ENCODE measurements around the gene TMC7.
A peak's percentile ranks its signal among the peaks of the same experiment; 100 is the strongest.

TMC7 gene

DNA sequence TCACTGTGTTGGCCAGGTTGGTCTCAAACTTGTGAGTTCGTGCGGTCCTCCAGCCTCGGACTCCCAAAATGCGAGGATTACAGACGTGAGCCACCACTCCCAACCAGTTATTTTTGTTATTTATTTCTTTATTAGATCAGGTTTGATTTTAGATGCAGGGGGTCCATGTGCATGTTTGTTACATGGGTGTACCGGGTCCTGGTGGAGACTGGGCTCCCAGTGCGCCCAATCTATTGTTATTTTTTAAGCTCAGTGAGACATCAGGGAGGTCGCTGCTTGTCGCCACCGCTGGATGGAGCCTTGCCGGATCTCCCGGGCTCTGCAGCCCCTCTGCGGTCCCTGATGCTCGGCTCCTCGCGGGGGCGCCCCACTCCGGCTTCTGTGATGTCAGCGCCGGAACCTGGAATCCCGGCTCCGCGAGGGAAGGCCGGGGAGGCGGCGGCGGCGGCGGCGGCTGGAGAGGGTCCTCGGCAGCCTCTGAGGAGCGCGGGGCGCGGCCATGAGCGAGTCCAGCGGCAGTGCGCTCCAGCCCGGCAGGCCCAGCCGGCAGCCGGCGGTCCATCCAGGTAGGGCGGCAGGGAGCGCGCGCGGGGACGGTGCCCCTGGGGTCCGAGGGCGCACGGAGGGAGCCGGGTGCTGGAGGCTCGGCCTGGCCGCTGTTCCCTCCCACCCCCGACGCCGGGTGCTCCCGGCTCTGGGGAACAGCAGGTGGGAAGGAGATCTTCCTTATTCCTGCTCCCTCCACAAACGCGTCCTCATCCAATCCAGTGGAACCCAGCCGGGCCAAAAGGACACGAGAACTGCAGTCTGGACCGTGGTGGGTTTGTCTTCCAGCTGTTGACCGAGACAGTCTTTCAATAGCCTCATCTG is at the start of gene TMC7:
TMC7 (plus strand) TSS at position 370 of the 870 bp plus-strand sequence; CDS start at position 500, 130 bp downstream.
- Histone ChIP-seq H3K4me1 (ENCODE audit: insufficient read depth, low read length) (no peaks in the 10 kb centered on the region), H3K27ac (ENCODE audit: low read depth, low read length) (no peak within 1 kb of the TSS), H3K36me3 (ENCODE audit: insufficient read depth, low read length) (no peaks in the 10 kb centered on the region), H3K9ac (ENCODE audit: low read length) (no peak within 1 kb of the TSS), H3K27me3 (ENCODE audit: control insufficient read depth in 1 of 2, insufficient read depth in 2 of 2, low read length in 2 of 2) (peaks cover 5 to 14% of the 10 kb centered on the region in 2 donors), H3K9me3 (ENCODE audit: low read length) (no peaks in the 10 kb centered on the region), H3K4me3 (ENCODE audit: low read depth in 1 of 2, low read length in 2 of 2) (peak within 1 kb of the TSS; percentile 31 to 45)

DNA sequence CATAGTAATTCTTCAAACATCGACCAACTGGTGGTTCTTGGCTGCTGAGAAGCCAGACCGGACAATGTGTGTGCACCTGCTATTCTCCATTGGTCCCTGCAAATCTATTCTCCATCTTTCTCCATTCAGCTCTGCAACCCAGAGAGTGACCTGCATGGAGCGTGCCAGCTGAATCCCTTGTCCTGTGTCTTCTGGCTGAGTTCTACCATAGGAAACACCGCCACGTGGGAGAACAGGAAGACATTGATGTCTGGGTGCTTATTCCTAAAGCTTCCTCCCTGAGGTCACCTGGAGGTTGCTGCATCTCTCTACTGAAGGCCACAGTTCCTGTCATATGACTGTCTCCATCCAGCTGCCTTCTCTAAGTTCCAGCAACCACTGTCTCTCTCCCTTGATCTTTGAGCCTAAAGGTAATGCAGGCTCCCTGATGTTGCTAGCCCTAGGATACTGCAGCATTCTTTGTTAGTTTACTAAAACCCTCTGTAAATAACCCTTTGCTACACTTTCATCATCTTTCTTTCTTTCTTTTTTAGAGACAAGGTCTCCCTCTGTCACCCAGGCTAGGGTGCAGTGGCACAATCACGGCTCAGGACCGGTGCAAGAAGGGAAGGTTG is 46.9 kb upstream of the TMC7 start:
- no peak overlapping the region for H3K4me3 ChIP-seq (ENCODE audit: low read depth in 1 of 2, low read length in 2 of 2)
- H3K9ac ChIP-seq (ENCODE audit: low read length): no peak overlapping the region
- no peaks in the 10 kb centered on the region for H3K9me3 ChIP-seq (ENCODE audit: low read length)
- H3K4me1 ChIP-seq (ENCODE audit: insufficient read depth, low read length): no peaks in the 10 kb centered on the region
- no peak overlapping the region for H3K27ac ChIP-seq (ENCODE audit: low read depth, low read length)
- H3K27me3 ChIP-seq (ENCODE audit: control insufficient read depth in 1 of 2, insufficient read depth in 2 of 2, low read length in 2 of 2): no peaks in the 10 kb centered on the region
- no peaks in the 10 kb centered on the region for H3K36me3 ChIP-seq (ENCODE audit: insufficient read depth, low read length)

DNA sequence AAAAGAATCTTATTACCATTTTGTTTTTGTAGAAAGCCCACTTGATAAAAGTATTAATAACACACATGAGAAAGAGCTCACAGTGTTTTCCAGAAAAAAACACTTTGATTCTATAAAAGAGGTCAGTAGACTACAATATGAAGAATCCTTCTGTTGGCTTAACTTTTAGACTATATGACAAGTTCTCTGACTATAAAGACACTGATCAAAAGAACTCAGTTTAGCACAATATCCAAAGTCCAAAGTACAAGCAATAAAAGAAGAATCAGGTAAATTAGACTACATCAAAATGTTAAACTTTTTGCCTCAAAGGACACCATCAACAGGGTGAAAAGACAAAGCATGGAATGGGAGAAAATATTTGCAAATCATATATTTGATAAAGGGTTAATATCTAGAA is 46.3 kb upstream of the TMC7 start:
- H3K9ac ChIP-seq (ENCODE audit: low read length): no peak overlapping the region
- no peak overlapping the region for H3K4me3 ChIP-seq (ENCODE audit: low read depth in 1 of 2, low read length in 2 of 2)
- H3K4me1 ChIP-seq (ENCODE audit: insufficient read depth, low read length): no peaks in the 10 kb centered on the region
- no peak overlapping the region for H3K27ac ChIP-seq (ENCODE audit: low read depth, low read length)
- H3K9me3 ChIP-seq (ENCODE audit: low read length): no peaks in the 10 kb centered on the region
- H3K27me3 ChIP-seq (ENCODE audit: control insufficient read depth in 1 of 2, insufficient read depth in 2 of 2, low read length in 2 of 2): no peaks in the 10 kb centered on the region
- H3K36me3 ChIP-seq (ENCODE audit: insufficient read depth, low read length): no peaks in the 10 kb centered on the region

DNA sequence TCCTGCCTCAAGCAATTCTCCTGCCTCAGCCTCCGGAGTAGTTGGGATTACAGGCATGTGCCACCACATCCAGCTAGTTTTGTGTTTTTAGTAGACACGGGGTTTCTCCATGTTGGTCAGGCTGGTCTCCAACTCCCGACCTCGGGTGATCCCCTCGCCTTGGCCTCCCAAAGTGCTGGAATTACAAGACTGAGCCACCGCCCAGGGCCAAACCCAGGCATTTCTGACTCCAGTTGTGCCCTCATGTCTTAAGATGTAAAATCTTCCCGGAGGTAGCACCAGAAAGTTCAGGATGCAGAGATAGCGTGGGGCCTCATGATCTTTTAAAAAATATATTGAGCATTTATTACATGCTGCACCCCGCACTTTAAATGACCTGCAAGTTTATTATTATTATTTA is 44.7 kb upstream of the TMC7 start:
- Histone ChIP-seq H3K9ac (ENCODE audit: low read length) (no peak overlapping the region), H3K9me3 (ENCODE audit: low read length) (no peaks in the 10 kb centered on the region), H3K27me3 (ENCODE audit: control insufficient read depth in 1 of 2, insufficient read depth in 2 of 2, low read length in 2 of 2) (no peaks in the 10 kb centered on the region), H3K4me1 (ENCODE audit: insufficient read depth, low read length) (no peaks in the 10 kb centered on the region), H3K27ac (ENCODE audit: low read depth, low read length) (no peak overlapping the region), H3K4me3 (ENCODE audit: low read depth in 1 of 2, low read length in 2 of 2) (no peak overlapping the region), H3K36me3 (ENCODE audit: insufficient read depth, low read length) (no peaks in the 10 kb centered on the region)

DNA sequence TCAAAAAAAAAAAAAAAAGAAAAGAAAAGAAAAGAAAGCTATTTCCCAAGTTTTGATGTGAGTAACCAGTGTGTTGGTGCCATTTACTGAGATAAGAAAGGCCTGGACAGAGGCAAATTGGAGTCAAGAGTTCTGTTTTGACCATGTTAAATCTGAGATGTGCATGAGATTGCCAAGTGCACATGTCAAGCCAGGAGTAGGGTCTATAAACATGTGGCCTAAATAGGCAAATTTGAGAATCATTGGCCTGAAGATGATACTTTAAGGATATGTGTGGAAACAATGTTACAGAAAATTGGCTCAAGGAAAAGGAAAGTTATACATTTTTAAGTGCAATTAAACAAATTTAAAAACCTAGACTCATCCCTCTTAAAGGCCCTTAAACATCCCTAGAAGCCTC is 42.3 kb upstream of the TMC7 start:
- Histone ChIP-seq H3K4me3 (ENCODE audit: low read depth in 1 of 2, low read length in 2 of 2) (no peak overlapping the region), H3K9ac (ENCODE audit: low read length) (no peak overlapping the region), H3K4me1 (ENCODE audit: insufficient read depth, low read length) (no peaks in the 10 kb centered on the region), H3K27me3 (ENCODE audit: control insufficient read depth in 1 of 2, insufficient read depth in 2 of 2, low read length in 2 of 2) (no peaks in the 10 kb centered on the region), H3K27ac (ENCODE audit: low read depth, low read length) (no peak overlapping the region), H3K9me3 (ENCODE audit: low read length) (no peaks in the 10 kb centered on the region), H3K36me3 (ENCODE audit: insufficient read depth, low read length) (no peaks in the 10 kb centered on the region)

DNA sequence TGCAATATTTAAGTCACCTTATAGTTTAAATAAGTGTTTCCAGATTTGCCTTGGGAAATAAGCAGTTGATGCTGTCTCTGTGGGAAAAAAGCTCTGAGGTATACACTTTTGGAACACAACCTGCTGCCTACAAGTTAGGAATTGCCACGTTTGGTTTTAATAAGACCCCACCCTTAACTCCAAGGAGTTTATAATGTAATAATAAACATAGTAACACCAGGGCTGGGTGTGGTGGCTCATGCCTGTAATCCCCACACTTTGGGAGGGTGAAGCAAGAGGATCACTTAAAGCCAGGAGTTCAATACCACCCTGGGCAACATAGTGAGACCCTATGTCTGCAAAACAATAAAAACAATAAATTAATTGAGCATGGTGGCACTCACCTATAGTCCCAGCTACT is 41.7 kb upstream of the TMC7 start:
- Histone ChIP-seq H3K4me1 (ENCODE audit: insufficient read depth, low read length) (no peaks in the 10 kb centered on the region), H3K27me3 (ENCODE audit: control insufficient read depth in 1 of 2, insufficient read depth in 2 of 2, low read length in 2 of 2) (no peaks in the 10 kb centered on the region), H3K9ac (ENCODE audit: low read length) (no peak overlapping the region), H3K9me3 (ENCODE audit: low read length) (no peaks in the 10 kb centered on the region), H3K4me3 (ENCODE audit: low read depth in 1 of 2, low read length in 2 of 2) (no peak overlapping the region), H3K27ac (ENCODE audit: low read depth, low read length) (no peak overlapping the region), H3K36me3 (ENCODE audit: insufficient read depth, low read length) (no peaks in the 10 kb centered on the region)

DNA sequence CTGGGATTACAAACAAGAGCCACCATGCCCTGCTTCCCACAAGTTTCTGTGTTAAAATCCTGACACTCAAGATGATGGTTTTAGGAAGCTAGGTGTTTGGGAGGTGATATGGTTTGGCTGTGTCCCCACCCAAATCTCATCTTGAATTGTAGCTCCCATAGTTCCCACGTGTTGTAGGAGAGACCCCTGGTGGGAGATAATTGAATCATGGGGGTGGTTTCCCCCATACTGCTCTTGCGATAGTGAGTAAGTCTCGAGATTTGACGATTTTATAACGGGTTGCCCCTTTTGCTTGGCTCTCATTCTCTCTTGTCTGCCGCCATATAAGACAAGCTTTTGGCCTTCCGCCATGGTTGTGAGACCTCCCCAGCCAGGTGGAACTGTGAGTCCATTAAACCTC is 40.3 kb upstream of the TMC7 start:
- Histone ChIP-seq H3K9me3 (ENCODE audit: low read length) (no peaks in the 10 kb centered on the region), H3K27me3 (ENCODE audit: control insufficient read depth in 1 of 2, insufficient read depth in 2 of 2, low read length in 2 of 2) (no peaks in the 10 kb centered on the region), H3K36me3 (ENCODE audit: insufficient read depth, low read length) (no peaks in the 10 kb centered on the region), H3K4me3 (ENCODE audit: low read depth in 1 of 2, low read length in 2 of 2) (no peak overlapping the region), H3K9ac (ENCODE audit: low read length) (no peak overlapping the region), H3K4me1 (ENCODE audit: insufficient read depth, low read length) (no peaks in the 10 kb centered on the region), H3K27ac (ENCODE audit: low read depth, low read length) (no peak overlapping the region)

DNA sequence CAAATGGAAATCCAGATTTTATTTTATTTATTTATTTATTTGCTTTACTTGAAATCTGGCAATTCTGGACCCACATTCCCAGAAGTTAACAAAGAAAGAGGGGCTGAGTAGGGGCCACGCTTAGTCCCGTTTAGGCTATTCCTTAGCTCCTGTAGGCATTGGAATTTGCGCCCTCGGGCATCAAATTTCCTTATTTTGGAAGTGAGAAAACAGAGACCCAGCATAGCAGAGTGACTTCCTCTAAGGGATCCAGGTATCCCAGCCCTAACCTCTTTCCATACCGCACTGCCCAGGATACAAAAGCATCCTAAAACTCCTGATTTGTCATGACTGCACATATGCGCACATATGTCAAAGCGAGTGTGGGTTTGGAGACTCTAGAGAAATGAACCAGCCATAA is 38.5 kb upstream of the TMC7 start:
- Histone ChIP-seq H3K27me3 (ENCODE audit: control insufficient read depth in 1 of 2, insufficient read depth in 2 of 2, low read length in 2 of 2) (no peaks in the 10 kb centered on the region), H3K27ac (ENCODE audit: low read depth, low read length) (no peak overlapping the region), H3K4me3 (ENCODE audit: low read depth in 1 of 2, low read length in 2 of 2) (no peak overlapping the region), H3K36me3 (ENCODE audit: insufficient read depth, low read length) (no peaks in the 10 kb centered on the region), H3K9ac (ENCODE audit: low read length) (no peak overlapping the region), H3K4me1 (ENCODE audit: insufficient read depth, low read length) (no peaks in the 10 kb centered on the region), H3K9me3 (ENCODE audit: low read length) (no peaks in the 10 kb centered on the region)

DNA sequence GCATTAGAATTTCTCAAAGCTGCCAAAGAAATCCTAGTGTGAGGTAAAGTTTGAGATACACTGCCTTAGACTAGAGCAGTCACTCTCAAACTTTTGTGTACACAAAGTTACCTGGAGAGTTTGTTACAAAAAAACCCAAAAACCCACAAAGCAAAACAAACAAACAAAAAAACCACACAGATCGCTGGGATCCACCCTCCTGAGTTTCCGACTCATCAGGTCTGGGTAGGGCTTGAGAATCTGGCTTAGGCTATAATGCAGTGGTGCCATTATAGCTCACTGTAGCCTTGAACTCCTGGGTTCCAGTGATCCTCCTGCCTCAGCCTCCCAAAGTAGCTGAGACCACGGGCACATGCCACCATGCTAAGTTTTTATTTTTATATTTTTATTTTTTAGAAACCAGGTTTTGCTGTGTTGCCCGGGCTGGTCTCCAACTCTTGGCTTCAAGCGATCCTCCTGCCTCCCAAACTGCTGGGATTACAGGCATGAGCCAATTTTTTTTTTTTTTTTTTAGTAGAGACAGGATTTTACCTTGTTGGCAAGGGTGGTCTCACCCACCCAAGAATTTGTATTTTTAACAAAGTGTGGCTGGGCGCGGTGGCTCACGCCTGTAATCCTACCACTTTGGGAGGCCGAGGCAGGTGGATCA is 35.2 kb upstream of the TMC7 start:
- no peak overlapping the region for H3K4me3 ChIP-seq (ENCODE audit: low read depth in 1 of 2, low read length in 2 of 2)
- H3K27me3 ChIP-seq (ENCODE audit: control insufficient read depth in 1 of 2, insufficient read depth in 2 of 2, low read length in 2 of 2): no peaks in the 10 kb centered on the region
- no peak overlapping the region for H3K9ac ChIP-seq (ENCODE audit: low read length)

DNA sequence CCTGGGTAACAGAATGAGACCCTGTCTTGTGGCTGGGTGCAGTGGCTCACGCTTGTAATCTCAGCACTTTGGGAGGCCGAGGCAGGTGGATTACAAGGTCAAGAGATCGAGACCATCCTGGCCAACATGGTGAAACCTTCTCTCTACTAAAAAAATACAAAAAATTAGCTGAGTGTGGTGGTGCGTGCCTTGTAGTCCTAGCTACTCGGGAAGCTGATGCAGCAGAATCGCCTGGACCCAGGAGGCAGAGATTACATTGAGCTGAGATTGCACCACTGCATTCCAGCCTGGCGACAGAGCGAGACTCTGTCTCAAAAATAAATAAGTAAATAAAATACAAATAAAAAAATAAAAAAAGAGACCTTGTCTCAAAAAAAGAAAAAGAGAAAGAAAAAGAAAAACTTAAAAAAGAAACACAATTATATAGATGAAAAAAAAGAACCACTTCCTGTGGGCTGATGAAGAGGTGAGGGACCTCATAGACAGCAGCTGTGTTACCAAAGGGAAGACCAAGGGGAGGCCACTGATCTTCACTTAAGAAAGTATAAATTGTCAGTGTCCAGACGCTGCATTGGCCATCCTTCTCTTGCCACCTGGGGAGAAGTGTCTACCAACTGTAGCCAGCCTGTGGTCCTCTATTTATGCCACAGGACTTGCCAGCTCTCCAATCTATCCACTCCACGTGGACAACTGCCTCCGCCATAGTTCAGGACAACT is 33.1 kb upstream of the TMC7 start:
- Histone ChIP-seq H3K4me1 (ENCODE audit: insufficient read depth, low read length) (no peaks in the 10 kb centered on the region), H3K9me3 (ENCODE audit: low read length) (no peaks in the 10 kb centered on the region), H3K36me3 (ENCODE audit: insufficient read depth, low read length) (no peaks in the 10 kb centered on the region), H3K4me3 (ENCODE audit: low read depth in 1 of 2, low read length in 2 of 2) (no peak overlapping the region), H3K27ac (ENCODE audit: low read depth, low read length) (no peak overlapping the region), H3K9ac (ENCODE audit: low read length) (no peak overlapping the region), H3K27me3 (ENCODE audit: control insufficient read depth in 1 of 2, insufficient read depth in 2 of 2, low read length in 2 of 2) (no peaks in the 10 kb centered on the region)

More for the DNA sequence above, 35.2 kb upstream of the TMC7 start:
- Histone ChIP-seq H3K9me3 (ENCODE audit: low read length) (no peaks in the 10 kb centered on the region), H3K36me3 (ENCODE audit: insufficient read depth, low read length) (no peaks in the 10 kb centered on the region), H3K27ac (ENCODE audit: low read depth, low read length) (no peak overlapping the region), H3K4me1 (ENCODE audit: insufficient read depth, low read length) (no peaks in the 10 kb centered on the region)

DNA sequence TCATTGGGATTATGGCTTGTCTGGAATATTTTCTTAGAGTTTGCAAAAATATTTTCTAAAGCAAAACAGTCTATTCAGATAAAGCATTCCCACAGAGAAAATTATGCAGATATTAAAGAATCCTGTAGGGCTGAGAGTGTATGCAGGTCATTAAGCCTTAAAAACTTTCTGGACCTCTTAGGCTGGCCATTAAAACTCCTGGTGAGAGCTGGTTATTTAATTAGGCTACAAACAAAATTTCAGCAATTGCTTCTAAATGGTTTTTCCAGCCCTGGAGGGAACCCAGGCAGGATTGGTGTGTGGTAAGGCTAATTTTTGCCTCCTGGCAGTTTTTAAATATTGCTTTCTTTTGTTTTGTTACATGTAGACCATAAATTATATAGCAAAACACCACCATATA is 30.2 kb upstream of the TMC7 start:
- no peak overlapping the region for H3K4me3 ChIP-seq (ENCODE audit: low read depth in 1 of 2, low read length in 2 of 2)
- no peak overlapping the region for H3K9ac ChIP-seq (ENCODE audit: low read length)
- H3K4me1 ChIP-seq (ENCODE audit: insufficient read depth, low read length): no peaks in the 10 kb centered on the region
- H3K27ac ChIP-seq (ENCODE audit: low read depth, low read length): no peak overlapping the region
- no peaks in the 10 kb centered on the region for H3K9me3 ChIP-seq (ENCODE audit: low read length)
- H3K36me3 ChIP-seq (ENCODE audit: insufficient read depth, low read length): no peaks in the 10 kb centered on the region
- no peaks in the 10 kb centered on the region for H3K27me3 ChIP-seq (ENCODE audit: control insufficient read depth in 1 of 2, insufficient read depth in 2 of 2, low read length in 2 of 2)

Measured in muscle layer of colon (tissue), 2 donors.